OCI-LY1 (cell line): ENCODE results near the gene SLC25A21.

Source experiments
- H2AFZ ChIP-seq: fragments of 200-600 bp; sonication (generic), shearing (Covaris generic); 2 replicates; pipeline ENCODE4 v1.6.0; 2014; ENCODE audit warnings: antibody characterized with exemption, mild to moderate bottlenecking, low read length
- H3F3A ChIP-seq: fragments of 200-600 bp; sonication (generic), shearing (Covaris generic); 2 replicates; pipeline ENCODE4 v1.6.0; 2014; ENCODE audit warnings: mild to moderate bottlenecking, antibody characterized with exemption, low read length, moderate library complexity; ENCODE audit not compliant: insufficient read depth
- H3K27ac ChIP-seq: fragments of 200-600 bp; sonication (generic); 2 replicates; pipeline ENCODE4 v1.5.1; 2014; ENCODE audit warnings: low read length, mixed run types, mild to moderate bottlenecking, low read depth; ENCODE audit not compliant: poor library complexity, severe bottlenecking
- H3K27me3 ChIP-seq: fragments of 200-600 bp; sonication (generic); 2 replicates; pipeline ENCODE4 v1.6.0; 2014; ENCODE audit warnings: antibody characterized with exemption, mild to moderate bottlenecking, low read length, moderate library complexity; ENCODE audit not compliant: insufficient read depth
- H3K36me3 ChIP-seq: fragments of 200-600 bp; sonication (generic); 2 replicates; pipeline ENCODE4 v1.6.1; 2014; ENCODE audit warnings: mild to moderate bottlenecking, antibody characterized with exemption, low read length, moderate library complexity, mixed read lengths; ENCODE audit not compliant: insufficient read depth
- H3K4me1 ChIP-seq: fragments of 200-600 bp; sonication (generic); 2 replicates; pipeline ENCODE4 v1.5.1; 2014; ENCODE audit warnings: mild to moderate bottlenecking, low read length, moderate library complexity; ENCODE audit not compliant: insufficient read depth, severe bottlenecking
- H3K4me2 ChIP-seq: fragments of 200-600 bp; sonication (generic), shearing (Covaris generic); 2 replicates; pipeline ENCODE4 v1.6.1; 2014; ENCODE audit warnings: low read length
- H3K4me3 ChIP-seq: fragments of 200-600 bp; sonication (generic); 2 replicates; pipeline ENCODE4 v1.5.1; 2014; ENCODE audit warnings: low read length, low read depth, mild to moderate bottlenecking, mixed read lengths; ENCODE audit not compliant: poor library complexity, severe bottlenecking
- H3K79me2 ChIP-seq: fragments of 200-600 bp; shearing (Covaris generic); 2 replicates; pipeline ENCODE4 v1.6.1; 2016; ENCODE audit warnings: mixed run types, low read length, mixed read lengths; ENCODE audit not compliant: insufficient read depth
- H3K9ac ChIP-seq: fragments of 200-600 bp; sonication (generic), shearing (Covaris generic); 2 replicates; pipeline ENCODE4 v1.6.1; 2014; ENCODE audit warnings: mild to moderate bottlenecking, low read length, mixed read lengths
- H3K9me2 ChIP-seq: fragments of 200-600 bp; sonication (generic), shearing (Covaris generic); 2 replicates; pipeline ENCODE4 v1.6.1; 2014; ENCODE audit warnings: low read depth, mild to moderate bottlenecking, low read length, mixed read lengths
- H3K9me3 ChIP-seq: fragments of 200-600 bp; shearing (Covaris generic); 2 replicates; pipeline ENCODE4 v1.6.1; 2014; ENCODE audit warnings: low read length, mixed read lengths
- H4K20me1 ChIP-seq: fragments of 200-600 bp; sonication (generic), shearing (Covaris generic); 2 replicates; pipeline ENCODE4 v1.6.0; 2016; ENCODE audit warnings: mild to moderate bottlenecking, low read length; ENCODE audit not compliant: insufficient read depth
- EZH2 ChIP-seq: fragments of 200-600 bp; sonication (generic), shearing (Covaris generic); IDR thresholded peaks from 2 replicates; pipeline ENCODE4 v1.8.0; 2017; ENCODE audit warnings: borderline replicate concordance, mixed run types, mild to moderate bottlenecking, antibody characterized with exemption, low read length, moderate library complexity, mixed read lengths
- TF ChIP-seq, protein P1 (sequence below): fragments of 200-600 bp; sonication (generic), shearing (Covaris generic); IDR thresholded peaks from 2 replicates; pipeline ENCODE4 v1.5.1; 2017; ENCODE audit warnings: mild to moderate bottlenecking, antibody characterized with exemption, low read length, moderate library complexity, mixed read lengths

The SLC25A21 gene

DNA sequence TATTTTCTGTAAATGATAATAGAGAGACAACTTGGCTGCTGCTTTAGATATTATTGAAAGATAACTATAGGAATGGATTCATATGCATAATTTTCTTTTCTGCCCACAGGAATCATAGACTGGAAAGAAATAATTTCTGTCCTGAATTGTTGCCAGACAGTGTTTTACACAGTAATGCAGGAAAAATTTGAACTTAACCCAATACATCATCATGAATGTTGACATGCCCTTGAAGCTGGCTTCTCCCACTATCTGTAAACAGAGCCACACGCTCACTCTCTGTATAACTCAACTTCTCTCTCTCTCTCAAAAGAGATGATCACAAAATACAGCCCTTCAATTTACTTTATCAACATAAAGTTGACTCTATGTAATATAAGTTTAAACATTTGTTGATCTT, 454.2 kb downstream of the SLC25A21 start:
- Histone ChIP-seq H3F3A (no peaks in the 10 kb centered on the region), H3K27ac (no peak overlapping the region), H3K79me2 (no peaks in the 10 kb centered on the region), H4K20me1 (no peaks in the 10 kb centered on the region), H3K9ac (no peak overlapping the region), H3K9me3 (no peaks in the 10 kb centered on the region), H3K4me3 (no peak overlapping the region), H3K36me3 (no peaks in the 10 kb centered on the region), H3K27me3 (no peaks in the 10 kb centered on the region), H3K4me2 (no peak overlapping the region), H3K9me2 (no peaks in the 10 kb centered on the region), H2AFZ (no peak overlapping the region), H3K4me1 (no peaks in the 10 kb centered on the region)
- TF ChIP-seq, protein P1, sequence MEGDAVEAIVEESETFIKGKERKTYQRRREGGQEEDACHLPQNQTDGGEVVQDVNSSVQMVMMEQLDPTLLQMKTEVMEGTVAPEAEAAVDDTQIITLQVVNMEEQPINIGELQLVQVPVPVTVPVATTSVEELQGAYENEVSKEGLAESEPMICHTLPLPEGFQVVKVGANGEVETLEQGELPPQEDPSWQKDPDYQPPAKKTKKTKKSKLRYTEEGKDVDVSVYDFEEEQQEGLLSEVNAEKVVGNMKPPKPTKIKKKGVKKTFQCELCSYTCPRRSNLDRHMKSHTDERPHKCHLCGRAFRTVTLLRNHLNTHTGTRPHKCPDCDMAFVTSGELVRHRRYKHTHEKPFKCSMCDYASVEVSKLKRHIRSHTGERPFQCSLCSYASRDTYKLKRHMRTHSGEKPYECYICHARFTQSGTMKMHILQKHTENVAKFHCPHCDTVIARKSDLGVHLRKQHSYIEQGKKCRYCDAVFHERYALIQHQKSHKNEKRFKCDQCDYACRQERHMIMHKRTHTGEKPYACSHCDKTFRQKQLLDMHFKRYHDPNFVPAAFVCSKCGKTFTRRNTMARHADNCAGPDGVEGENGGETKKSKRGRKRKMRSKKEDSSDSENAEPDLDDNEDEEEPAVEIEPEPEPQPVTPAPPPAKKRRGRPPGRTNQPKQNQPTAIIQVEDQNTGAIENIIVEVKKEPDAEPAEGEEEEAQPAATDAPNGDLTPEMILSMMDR: no peak
- no peak for TF ChIP-seq EZH2

DNA sequence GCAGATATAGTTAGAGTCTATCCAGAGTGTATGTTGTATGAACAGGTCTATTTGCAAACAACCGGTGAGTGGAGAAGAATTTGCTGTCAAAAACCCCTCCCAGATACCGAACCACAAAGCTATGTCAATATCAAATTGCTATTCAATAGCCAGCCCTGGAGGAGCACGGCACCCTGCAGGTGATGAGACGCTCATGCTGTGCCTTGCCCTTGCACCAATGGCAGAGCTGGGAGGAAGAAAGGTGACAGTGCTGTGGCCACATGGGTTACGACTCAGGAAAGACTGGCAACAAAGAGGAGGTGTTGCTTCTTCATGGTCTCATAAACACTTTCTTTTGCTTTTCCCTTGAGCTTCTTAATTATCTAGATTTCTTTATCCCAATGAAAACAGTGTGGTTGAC, 455.0 kb downstream of the SLC25A21 start:
- Histone ChIP-seq H3K9ac (no peak overlapping the region), H3K9me3 (no peaks in the 10 kb centered on the region), H3F3A (no peaks in the 10 kb centered on the region), H2AFZ (no peak overlapping the region), H3K27ac (no peak overlapping the region), H3K4me1 (no peaks in the 10 kb centered on the region), H3K27me3 (no peaks in the 10 kb centered on the region), H3K9me2 (no peaks in the 10 kb centered on the region), H3K4me3 (no peak overlapping the region), H3K4me2 (no peak overlapping the region), H3K79me2 (no peaks in the 10 kb centered on the region), H3K36me3 (no peaks in the 10 kb centered on the region), H4K20me1 (no peaks in the 10 kb centered on the region)
- no peak for TF ChIP-seq EZH2
- TF ChIP-seq, protein P1: no peak

DNA sequence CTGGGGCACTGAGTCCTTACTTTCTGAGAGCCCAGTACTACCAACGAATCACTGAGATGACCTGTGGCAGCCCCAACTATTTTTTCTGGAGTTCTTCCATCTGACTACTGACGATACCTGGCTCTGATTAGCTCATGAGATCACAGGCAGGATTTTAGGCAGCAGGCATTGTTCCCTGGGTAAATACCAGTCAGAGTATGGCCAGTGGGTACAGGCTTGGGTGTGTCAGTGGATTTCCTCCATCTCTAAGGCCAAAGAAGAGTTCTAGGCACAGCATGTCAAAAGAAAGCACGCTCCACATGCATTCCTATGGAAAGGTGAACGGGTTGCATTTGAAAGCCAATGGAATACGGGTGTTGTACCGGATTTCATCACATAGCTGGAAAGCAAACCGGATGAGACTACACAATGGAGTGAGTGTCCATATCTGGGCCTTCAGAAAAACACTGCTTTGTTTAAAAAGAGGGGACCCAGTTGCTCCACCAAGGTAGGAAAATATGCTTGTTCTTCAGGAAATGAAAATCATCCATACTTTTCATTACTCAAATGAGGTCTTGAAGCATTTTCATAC, 455.7 kb downstream of the SLC25A21 start:
- H2AFZ ChIP-seq: no peak overlapping the region
- H3K9me2 ChIP-seq: no peaks in the 10 kb centered on the region
- H3K4me2 ChIP-seq: no peak overlapping the region
- H3K9me3 ChIP-seq: no peaks in the 10 kb centered on the region
- H3K9ac ChIP-seq: no peak overlapping the region
- H3K36me3 ChIP-seq: no peaks in the 10 kb centered on the region
- no peaks in the 10 kb centered on the region for H3K4me1 ChIP-seq
- H3K27me3 ChIP-seq: no peaks in the 10 kb centered on the region
- no peaks in the 10 kb centered on the region for H3K79me2 ChIP-seq
- H3K27ac ChIP-seq: no peak overlapping the region
- H3K4me3 ChIP-seq: no peak overlapping the region
- H3F3A ChIP-seq: no peaks in the 10 kb centered on the region
- no peak for TF ChIP-seq EZH2
- TF ChIP-seq, protein P1: no peak
- no peaks in the 10 kb centered on the region for H4K20me1 ChIP-seq
